ENCODE data around the gene GFRA1. TPM values are rescaled to one million over a fixed set of nuclear protein-coding genes. Genes with fewer than 3 reads are reported as not detected.

GFRA1 gene
- total RNA-seq, 4 donors from 2014 or later, result 1.8 to 21.4 (median 12.1) TPM

DNA sequence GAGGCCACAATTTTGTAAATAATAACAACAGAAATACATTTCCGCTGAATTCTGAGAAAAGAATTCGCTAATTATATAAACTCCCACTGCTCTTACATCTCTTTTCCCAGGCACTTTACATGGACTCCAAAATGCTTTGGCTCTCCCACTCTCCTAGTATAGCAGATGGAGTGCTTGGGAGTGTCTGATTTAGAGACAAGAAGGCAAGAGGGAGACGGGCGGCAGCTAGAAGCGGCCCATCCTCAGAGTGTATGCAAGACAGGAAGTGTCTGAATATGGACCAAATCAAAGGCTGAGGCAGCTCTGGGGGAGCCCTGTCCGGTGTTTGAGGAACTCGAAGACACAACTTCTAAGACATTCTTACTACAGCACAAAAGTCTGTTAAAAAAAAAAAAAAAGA lies 212.1 kb downstream of the GFRA1 start:
- no peaks in the 10 kb centered on the region for H3K9me3 ChIP-seq
- TF ChIP-seq, protein P1, sequence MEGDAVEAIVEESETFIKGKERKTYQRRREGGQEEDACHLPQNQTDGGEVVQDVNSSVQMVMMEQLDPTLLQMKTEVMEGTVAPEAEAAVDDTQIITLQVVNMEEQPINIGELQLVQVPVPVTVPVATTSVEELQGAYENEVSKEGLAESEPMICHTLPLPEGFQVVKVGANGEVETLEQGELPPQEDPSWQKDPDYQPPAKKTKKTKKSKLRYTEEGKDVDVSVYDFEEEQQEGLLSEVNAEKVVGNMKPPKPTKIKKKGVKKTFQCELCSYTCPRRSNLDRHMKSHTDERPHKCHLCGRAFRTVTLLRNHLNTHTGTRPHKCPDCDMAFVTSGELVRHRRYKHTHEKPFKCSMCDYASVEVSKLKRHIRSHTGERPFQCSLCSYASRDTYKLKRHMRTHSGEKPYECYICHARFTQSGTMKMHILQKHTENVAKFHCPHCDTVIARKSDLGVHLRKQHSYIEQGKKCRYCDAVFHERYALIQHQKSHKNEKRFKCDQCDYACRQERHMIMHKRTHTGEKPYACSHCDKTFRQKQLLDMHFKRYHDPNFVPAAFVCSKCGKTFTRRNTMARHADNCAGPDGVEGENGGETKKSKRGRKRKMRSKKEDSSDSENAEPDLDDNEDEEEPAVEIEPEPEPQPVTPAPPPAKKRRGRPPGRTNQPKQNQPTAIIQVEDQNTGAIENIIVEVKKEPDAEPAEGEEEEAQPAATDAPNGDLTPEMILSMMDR (IDR thresholded peaks at IDR 0.05), result no peak
- no peak for TF ChIP-seq POLR2A (IDR thresholded peaks at IDR 0.05)
- H3K27me3 ChIP-seq, result no peaks in the 10 kb centered on the region
- no peaks in the 10 kb centered on the region for H3K36me3 ChIP-seq
- no peak overlapping the region for H3K27ac ChIP-seq
- DNase-seq, result no peak
- no peak overlapping the region for H3K4me3 ChIP-seq
- no peaks in the 10 kb centered on the region for H3K4me1 ChIP-seq

DNA sequence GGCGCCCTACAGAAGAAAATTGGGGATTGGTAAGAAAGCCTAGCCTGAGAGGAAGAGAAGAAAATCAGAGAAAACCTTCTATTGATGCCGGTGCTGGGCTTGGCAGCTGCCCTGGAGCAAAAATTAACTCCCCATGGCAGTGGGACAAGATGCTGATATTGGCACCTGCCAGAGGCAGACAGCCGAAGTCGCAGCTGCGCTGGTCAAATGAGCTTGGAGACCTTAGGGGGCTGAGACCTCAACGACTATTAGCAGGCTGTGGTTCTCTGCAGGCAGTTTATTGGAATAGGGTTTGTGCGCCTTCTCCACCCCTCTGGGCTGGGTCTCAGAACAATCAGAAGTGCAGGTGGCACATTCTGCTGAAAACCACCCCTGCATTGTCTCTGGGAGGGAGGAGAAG lies 213.7 kb downstream of the GFRA1 start:
- H3K27me3 ChIP-seq, result no peaks in the 10 kb centered on the region
- no peak for DNase-seq
- H3K4me1 ChIP-seq, result no peaks in the 10 kb centered on the region
- H3K27ac ChIP-seq, result no peak overlapping the region
- H3K4me3 ChIP-seq, result no peak overlapping the region
- no peak for TF ChIP-seq POLR2A (IDR thresholded peaks at IDR 0.05)
- TF ChIP-seq, protein P1 (IDR thresholded peaks at IDR 0.05), result no peak
- H3K36me3 ChIP-seq, result no peaks in the 10 kb centered on the region
- H3K9me3 ChIP-seq, result no peaks in the 10 kb centered on the region

- no peaks in the 10 kb centered on the region for H3K36me3 ChIP-seq
- TF ChIP-seq, protein P1 (IDR thresholded peaks at IDR 0.05), result no peak
- TF ChIP-seq POLR2A (IDR thresholded peaks at IDR 0.05), result no peak
- no peak for DNase-seq
- H3K4me1 ChIP-seq, result no peaks in the 10 kb centered on the region
- no peak overlapping the region for H3K4me3 ChIP-seq
- no peaks in the 10 kb centered on the region for H3K9me3 ChIP-seq
- no peak overlapping the region for H3K27ac ChIP-seq
- H3K27me3 ChIP-seq, result no peaks in the 10 kb centered on the region
Measured at GRCh38 chr10:116056445-116057293, 216.3 kb downstream of the GFRA1 start.

DNA sequence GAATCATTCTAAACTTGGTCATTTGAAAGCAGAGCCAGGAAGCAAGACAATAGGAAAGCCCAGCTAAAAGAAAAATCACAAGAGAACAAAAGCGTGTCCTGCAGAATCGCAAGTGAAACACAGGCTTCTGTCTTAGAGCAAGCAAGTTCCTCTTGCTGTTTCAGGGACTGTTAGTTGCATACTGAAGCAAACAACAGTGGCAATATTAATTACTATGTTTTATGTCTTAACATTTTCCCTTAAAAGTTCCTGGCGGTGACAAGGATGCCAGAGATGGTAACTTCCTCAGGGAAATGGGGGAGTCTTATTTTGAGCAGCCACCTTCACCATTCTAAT lies 217.1 kb downstream of the GFRA1 start:
- H3K27ac ChIP-seq, result no peak overlapping the region
- no peak for DNase-seq
- no peak overlapping the region for H3K4me3 ChIP-seq
- no peaks in the 10 kb centered on the region for H3K36me3 ChIP-seq
- H3K27me3 ChIP-seq, result no peaks in the 10 kb centered on the region
- H3K9me3 ChIP-seq, result no peaks in the 10 kb centered on the region
- H3K4me1 ChIP-seq, result no peaks in the 10 kb centered on the region
- TF ChIP-seq, protein P1 (IDR thresholded peaks at IDR 0.05), result no peak

DNA sequence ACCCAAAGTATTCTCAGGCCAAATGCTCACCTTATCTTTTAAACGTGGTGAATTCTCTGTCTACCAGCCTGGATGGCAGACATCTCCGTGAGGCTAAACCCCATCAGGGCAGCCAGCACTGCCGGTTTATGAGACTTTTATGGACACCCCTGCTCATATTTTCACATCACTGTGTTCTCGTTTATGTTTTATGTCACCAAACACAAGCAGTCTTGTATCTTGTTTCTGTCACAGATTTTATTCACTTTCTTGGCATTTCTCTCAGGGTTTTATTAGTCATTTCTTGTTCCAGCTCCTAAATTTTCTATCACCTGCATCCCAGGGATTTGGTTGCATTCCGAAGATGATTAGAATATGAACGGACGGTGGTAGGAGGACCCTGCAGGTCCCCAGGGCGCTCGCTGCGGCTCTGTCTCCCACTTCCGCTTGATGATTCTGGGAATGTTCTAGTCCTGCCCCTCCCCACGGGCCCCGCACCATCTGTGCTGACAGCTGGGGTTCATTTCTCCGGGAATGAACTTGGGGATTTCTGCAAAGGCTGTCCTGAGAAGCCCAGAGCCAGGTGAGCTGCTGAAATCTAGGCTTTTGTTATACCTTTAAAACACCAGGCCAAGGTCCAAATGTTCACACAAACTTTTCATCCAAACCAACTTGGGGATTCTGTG lies 217.6 kb downstream of the GFRA1 start:
- no peak overlapping the region for H3K4me3 ChIP-seq
- no peaks in the 10 kb centered on the region for H3K9me3 ChIP-seq
- DNase-seq, result no peak
- H3K27ac ChIP-seq, result no peak overlapping the region
- no peaks in the 10 kb centered on the region for H3K27me3 ChIP-seq
- no peaks in the 10 kb centered on the region for H3K36me3 ChIP-seq
- TF ChIP-seq, protein P1 (IDR thresholded peaks at IDR 0.05), result no peak
- TF ChIP-seq POLR2A (IDR thresholded peaks at IDR 0.05), result no peak
- H3K4me1 ChIP-seq, result no peaks in the 10 kb centered on the region

Measured in Peyer's patch (tissue), 4 donors.